Transverse colon (tissue), 3 donors: ENCODE data around the gene TSHZ3.

Experiments
- EP300 ChIP-seq: sonication (generic); formaldehyde crosslinking; IDR thresholded peaks from one replicate; pipeline ENCODE4 v1.6.1; 2017; ENCODE audit warnings: antibody characterized with exemption, low read depth
- POLR2A ChIP-seq: fragments of 450-650 bp; IDR thresholded peaks from one replicate; pipeline ENCODE4 v1.6.1; 2016; ENCODE audit warnings: antibody characterized with exemption, mild to moderate bottlenecking, moderate library complexity
- TF ChIP-seq, protein P1 (sequence below), 5 experiments: fragments of 200-600 bp in 3 of 5; fragments of 450-650 bp in 2 of 5; sonication (generic) in 3 of 5; IDR thresholded peaks; 1 replicate in 2 of 5; 2 replicates in 3 of 5; pipeline ENCODE4 v1.5.1; 2016 to 2017; ENCODE audit warnings: antibody characterized with exemption in 5 of 5, inconsistent platforms in 3 of 5, mild to moderate bottlenecking in 2 of 5, moderate library complexity in 1 of 5

DNA sequence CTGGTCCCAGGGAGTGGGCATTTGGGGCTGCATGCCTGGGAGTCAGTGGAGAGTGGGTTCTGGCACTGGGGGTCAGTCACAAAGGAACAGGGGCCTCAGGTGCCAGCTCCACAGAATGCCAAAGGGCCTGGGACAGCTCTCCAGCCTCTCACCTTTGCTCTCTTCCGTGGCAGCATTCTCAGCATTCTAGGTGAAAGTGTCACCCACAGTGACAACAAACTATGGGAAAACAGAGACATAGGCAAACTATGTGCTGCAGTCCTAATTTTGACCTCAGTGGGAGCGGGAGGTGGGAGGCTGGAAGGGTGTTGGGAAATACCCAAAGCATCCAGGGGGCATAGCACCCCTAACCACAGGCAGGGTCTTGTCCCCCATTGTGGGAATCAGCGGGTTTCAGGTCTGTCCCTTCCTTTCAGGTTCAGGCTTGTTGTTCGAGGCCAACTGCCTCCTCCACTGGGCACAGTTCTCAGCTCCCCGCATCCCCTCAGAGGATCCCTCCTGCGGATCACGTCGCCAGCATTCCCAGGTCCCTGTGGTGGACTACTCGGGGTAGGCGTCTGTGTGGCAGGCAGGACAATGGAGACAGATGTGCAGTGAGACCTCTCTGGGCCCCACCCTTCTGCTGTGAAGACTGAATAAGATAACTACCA lies 52.4 kb downstream of the TSHZ3 start:
- TF ChIP-seq POLR2A (no peak), EP300 (no peak)
- TF ChIP-seq, protein P1, sequence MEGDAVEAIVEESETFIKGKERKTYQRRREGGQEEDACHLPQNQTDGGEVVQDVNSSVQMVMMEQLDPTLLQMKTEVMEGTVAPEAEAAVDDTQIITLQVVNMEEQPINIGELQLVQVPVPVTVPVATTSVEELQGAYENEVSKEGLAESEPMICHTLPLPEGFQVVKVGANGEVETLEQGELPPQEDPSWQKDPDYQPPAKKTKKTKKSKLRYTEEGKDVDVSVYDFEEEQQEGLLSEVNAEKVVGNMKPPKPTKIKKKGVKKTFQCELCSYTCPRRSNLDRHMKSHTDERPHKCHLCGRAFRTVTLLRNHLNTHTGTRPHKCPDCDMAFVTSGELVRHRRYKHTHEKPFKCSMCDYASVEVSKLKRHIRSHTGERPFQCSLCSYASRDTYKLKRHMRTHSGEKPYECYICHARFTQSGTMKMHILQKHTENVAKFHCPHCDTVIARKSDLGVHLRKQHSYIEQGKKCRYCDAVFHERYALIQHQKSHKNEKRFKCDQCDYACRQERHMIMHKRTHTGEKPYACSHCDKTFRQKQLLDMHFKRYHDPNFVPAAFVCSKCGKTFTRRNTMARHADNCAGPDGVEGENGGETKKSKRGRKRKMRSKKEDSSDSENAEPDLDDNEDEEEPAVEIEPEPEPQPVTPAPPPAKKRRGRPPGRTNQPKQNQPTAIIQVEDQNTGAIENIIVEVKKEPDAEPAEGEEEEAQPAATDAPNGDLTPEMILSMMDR (IDR thresholded peaks at IDR 0.05): no peak
